HepG2 (cell line): ENCODE results near the gene KCNB1. TPM values are rescaled to one million over a fixed set of nuclear protein-coding genes. Genes with fewer than 3 reads are reported as not detected.
A peak's percentile ranks its signal among the peaks of the same experiment; 100 is the strongest.

Source experiments
- ATF7 ChIP-seq, 2 experiments: fragments of 450-650 bp in 1 of 2; sonication (generic) in 1 of 2; formaldehyde crosslinking in 1 of 2; IDR thresholded peaks; 2 replicates each; pipeline versions ENCODE4 v1.4.0 to v1.6.1; 2016 to 2020; ENCODE audit warnings: antibody characterized with exemption in 1 of 2, mild to moderate bottlenecking in 1 of 2, missing genetic modification reagents in 1 of 2
- CAMTA2 ChIP-seq: sonication (generic); formaldehyde crosslinking; IDR thresholded peaks from 2 replicates; pipeline ENCODE4 v1.4.0; 2020; ENCODE audit warnings: mild to moderate bottlenecking, missing genetic modification reagents, borderline replicate concordance
- CBX1 ChIP-seq: IDR thresholded peaks from one replicate; pipeline ENCODE4 v1.6.1; 2016; ENCODE audit warnings: antibody characterized with exemption, low read depth
- CERS6 ChIP-seq: sonication (generic); formaldehyde crosslinking; IDR thresholded peaks from 2 replicates; pipeline ENCODE4 v1.5.0; 2020; ENCODE audit warnings: missing genetic modification reagents
- DDIT3 ChIP-seq: sonication (generic); formaldehyde crosslinking; IDR thresholded peaks from 2 replicates; pipeline ENCODE4 v1.4.0; 2020; ENCODE audit warnings: mild to moderate bottlenecking, missing genetic modification reagents
- DR1 ChIP-seq: sonication (generic); formaldehyde crosslinking; IDR thresholded peaks from 2 replicates; pipeline ENCODE4 v1.8.0; 2021; ENCODE audit warnings: mild to moderate bottlenecking, missing genetic modification reagents, inconsistent platforms
- ESRRA ChIP-seq: sonication (generic); formaldehyde crosslinking; IDR thresholded peaks from 2 replicates; pipeline ENCODE4 v1.5.1; 2020; ENCODE audit warnings: mild to moderate bottlenecking, low read depth, missing genetic modification reagents
- FIP1L1 ChIP-seq: fragments of 200-400 bp; formaldehyde crosslinking; IDR thresholded peaks from 2 replicates; pipeline ENCODE4 v1.6.1; 2018; ENCODE audit warnings: low read depth, mild to moderate bottlenecking, low read length, moderate library complexity, borderline replicate concordance; ENCODE audit not compliant: insufficient read depth
- HNRNPK ChIP-seq: fragments of 200-400 bp; formaldehyde crosslinking; IDR thresholded peaks from 2 replicates; pipeline ENCODE4 v1.6.1; 2018; ENCODE audit warnings: low read length, low read depth, moderate library complexity, mild to moderate bottlenecking; ENCODE audit not compliant: poor library complexity, severe bottlenecking
- MTF1 ChIP-seq: sonication (generic); formaldehyde crosslinking; IDR thresholded peaks from 2 replicates; pipeline ENCODE4 v1.5.0; 2020; ENCODE audit warnings: missing genetic modification reagents
- MZF1 ChIP-seq: sonication (generic); formaldehyde crosslinking; IDR thresholded peaks from 2 replicates; pipeline ENCODE4 v1.8.1; 2023; ENCODE audit warnings: mild to moderate bottlenecking, missing genetic modification reagents, borderline replicate concordance
- PAF1 ChIP-seq: IDR thresholded peaks from 2 replicates; pipeline ENCODE4 v1.6.1; 2016; ENCODE audit warnings: missing genetic modification reagents, missing compliant biosample characterization
- POLR2AphosphoS2 ChIP-seq: IDR thresholded peaks from 2 replicates; pipeline ENCODE4 v1.6.1; 2011; ENCODE audit warnings: low read depth, low read length, improper control_type of control experiment
- RFXAP ChIP-seq: sonication (generic); formaldehyde crosslinking; IDR thresholded peaks from 2 replicates; pipeline ENCODE4 v1.4.0; 2020; ENCODE audit warnings: missing genetic modification reagents, borderline replicate concordance
- SALL1 ChIP-seq: sonication (generic); formaldehyde crosslinking; IDR thresholded peaks from 2 replicates; pipeline ENCODE4 v1.8.0; 2022; ENCODE audit warnings: mild to moderate bottlenecking, missing genetic modification reagents
- SP2 ChIP-seq: sonication (generic); formaldehyde crosslinking; IDR thresholded peaks from 2 replicates; pipeline ENCODE4 v1.5.1; 2020; ENCODE audit warnings: mild to moderate bottlenecking, missing genetic modification reagents
- SSRP1 ChIP-seq: IDR thresholded peaks from 2 replicates; pipeline ENCODE4 v1.6.1; 2016; ENCODE audit warnings: control low read depth
- TEAD2 ChIP-seq: sonication (generic); formaldehyde crosslinking; IDR thresholded peaks from 2 replicates; pipeline ENCODE4 v1.9.0; 2021; ENCODE audit warnings: missing genetic modification reagents
- TOPORS ChIP-seq: sonication (generic); formaldehyde crosslinking; IDR thresholded peaks from 2 replicates; pipeline ENCODE4 v1.8.0; 2023; ENCODE audit warnings: mild to moderate bottlenecking, missing genetic modification reagents
- ZBTB21 ChIP-seq: sonication (generic); formaldehyde crosslinking; IDR thresholded peaks from 2 replicates; pipeline ENCODE4 v1.4.0; 2020; ENCODE audit warnings: missing genetic modification reagents
- ZBTB7A ChIP-seq: sonication (generic); formaldehyde crosslinking; IDR thresholded peaks from 2 replicates; pipeline ENCODE4 v1.8.0; 2022; ENCODE audit warnings: mild to moderate bottlenecking, missing genetic modification reagents
- ZFAT ChIP-seq: sonication (generic); formaldehyde crosslinking; conservative IDR thresholded peaks from 2 replicates; pipeline ENCODE4 v1.8.1; 2023; ENCODE audit warnings: missing genetic modification reagents, inconsistent platforms
- ZFP82 ChIP-seq: sonication (generic); formaldehyde crosslinking; IDR thresholded peaks from 2 replicates; pipeline ENCODE4 v1.5.1; 2020; ENCODE audit warnings: mild to moderate bottlenecking, missing genetic modification reagents, borderline replicate concordance
- ZNF121 ChIP-seq: sonication (generic); formaldehyde crosslinking; IDR thresholded peaks from 2 replicates; pipeline ENCODE4 v1.5.0; 2020; ENCODE audit warnings: mild to moderate bottlenecking, missing genetic modification reagents
- ZNF207 ChIP-seq: fragments of 450-650 bp; IDR thresholded peaks from 2 replicates; pipeline ENCODE4 v1.6.1; 2016; ENCODE audit warnings: antibody characterized with exemption, borderline replicate concordance
- ZNF362 ChIP-seq: sonication (generic); formaldehyde crosslinking; IDR thresholded peaks from 2 replicates; pipeline ENCODE4 v1.4.0; 2020; ENCODE audit warnings: missing genetic modification reagents, mild to moderate bottlenecking, borderline replicate concordance
- ZNF441 ChIP-seq: sonication (generic); formaldehyde crosslinking; IDR thresholded peaks from 2 replicates; pipeline ENCODE4 v1.7.0; 2021; ENCODE audit warnings: missing genetic modification reagents, borderline replicate concordance
- ZNF530 ChIP-seq: sonication (generic); formaldehyde crosslinking; IDR thresholded peaks from 2 replicates; pipeline ENCODE4 v1.5.0; 2020; ENCODE audit warnings: low read depth, mild to moderate bottlenecking, missing genetic modification reagents
- ZNF556 ChIP-seq: sonication (generic); formaldehyde crosslinking; IDR thresholded peaks from 2 replicates; pipeline ENCODE4 v1.4.0; 2020; ENCODE audit warnings: mild to moderate bottlenecking, missing genetic modification reagents, borderline replicate concordance
- ZNF883 ChIP-seq: sonication (generic); formaldehyde crosslinking; IDR thresholded peaks from 2 replicates; pipeline ENCODE4 v1.5.1; 2020; ENCODE audit warnings: mild to moderate bottlenecking, missing genetic modification reagents; ENCODE audit errors: not compliant biosample characterization
- polyA plus RNA-seq, 8 experiments: library from polyadenylated mRNA; depleted of rRNA in 3 of 8; stranded (reverse) in 7 of 8; unstranded in 1 of 8; fragments of >200 nt; fragmentation: Illumina TruSeq in 4 of 8; extraction: Trizol in 4 of 8; gene quantifications; 2 replicates each; pipeline versions ENCODE4 v1.2.1 to v1.2.3, GENCODE V29; 2011 to 2016; ENCODE audit warnings: low read depth in 4 of 8, missing spikeins in 1 of 8, mixed read lengths in 1 of 8; ENCODE audit not compliant: insufficient read depth in 1 of 8
- total RNA-seq, 5 experiments: library from RNA; depleted of rRNA; stranded (reverse); fragments of >200 nt; fragmentation: Illumina TruSeq; extraction: Trizol; gene quantifications; 2 replicates each; pipeline ENCODE4 v1.2.3, GENCODE V29; 2016; ENCODE audit warnings: low read depth in 1 of 5

KCNB1 gene
- total and polyA plus RNA-seq, 2 of the 13 experiments (the other 11 are each of a cell fraction or from before 2014, with no cell fraction given) = 0.02 TPM; not detected in 1

GRCh38 chr20:49482621-49483017 is at the start of gene KCNB1 (continued):
- TF ChIP-seq MZF1 (CRISPR knock-in tag) (no peak), ZFAT (CRISPR knock-in tag) (peak; percentile 89; the same call in 1 of the 2 replicates), ZBTB7A (CRISPR knock-in tag) (peak; percentile 75), ZNF556 (CRISPR knock-in tag) (peak; percentile 31; the same call in 1 of the 2 replicates), ZBTB21 (CRISPR knock-in tag) (peak; percentile 47; the same call in 1 of the 2 replicates), ZNF883 (CRISPR knock-in tag) (peak; percentile 74), ESRRA (CRISPR knock-in tag) (no peak; the same call in 1 of the 2 replicates), RFXAP (CRISPR knock-in tag) (peak; percentile 68), ATF7 (IDR thresholded peaks at IDR 0.05) (no peak), ATF7 (CRISPR knock-in tag; IDR thresholded peaks at IDR 0.05) (no peak), ZNF530 (0 out of 2 replicates have a peak, but pooled peaks have one; percentile 74), ZNF362 (CRISPR knock-in tag) (no peak), SALL1 (CRISPR knock-in tag) (peak; percentile 86), TOPORS (peak; percentile 90), CAMTA2 (CRISPR knock-in tag) (no peak), ZNF207 (no peak), HNRNPK (no peak), CBX1 (no peak), CERS6 (no peak), TEAD2 (CRISPR knock-in tag) (peak; percentile 65; the same call in 1 of the 2 replicates), SP2 (CRISPR knock-in tag) (no peak), MTF1 (CRISPR knock-in tag) (peak; percentile 93), ZNF121 (CRISPR knock-in tag) (no peak), FIP1L1 (no peak), PAF1 (CRISPR knock-in tag) (no peak), ZFP82 (CRISPR knock-in tag) (no peak), DDIT3 (peak; percentile 40; the same call in 1 of the 2 replicates), POLR2AphosphoS2 (no peak), DR1 (peak; percentile 62; the same call in 1 of the 2 replicates), SSRP1 (no peak), ZNF441 (peak; percentile 81; the same call in 1 of the 2 replicates)
